ENCODE data around the gene TLX2.

Gene TLX2

GRCh38 chr2:74529357-74530238 lies 15.3 kb downstream of the TLX2 start, which contains the start of the genes AUP1 and HTRA2:
Gene AUP1 (minus strand): TSS chr2:74529706. CDS start chr2:74529629, 77 bp downstream.
Gene HTRA2 (plus strand): TSS chr2:74529933. CDS start chr2:74530007, 74 bp downstream.
- DNase-seq = peak; percentile 97 to 100 (median 98)
- intact Hi-C loops (cut with DNase I) = loop anchor here (1.0 to 10.0 kb wide), 4 partner anchors 21 to 125 kb away; partner anchors contain the start of genes SEMA4F and TTC31

DNA sequence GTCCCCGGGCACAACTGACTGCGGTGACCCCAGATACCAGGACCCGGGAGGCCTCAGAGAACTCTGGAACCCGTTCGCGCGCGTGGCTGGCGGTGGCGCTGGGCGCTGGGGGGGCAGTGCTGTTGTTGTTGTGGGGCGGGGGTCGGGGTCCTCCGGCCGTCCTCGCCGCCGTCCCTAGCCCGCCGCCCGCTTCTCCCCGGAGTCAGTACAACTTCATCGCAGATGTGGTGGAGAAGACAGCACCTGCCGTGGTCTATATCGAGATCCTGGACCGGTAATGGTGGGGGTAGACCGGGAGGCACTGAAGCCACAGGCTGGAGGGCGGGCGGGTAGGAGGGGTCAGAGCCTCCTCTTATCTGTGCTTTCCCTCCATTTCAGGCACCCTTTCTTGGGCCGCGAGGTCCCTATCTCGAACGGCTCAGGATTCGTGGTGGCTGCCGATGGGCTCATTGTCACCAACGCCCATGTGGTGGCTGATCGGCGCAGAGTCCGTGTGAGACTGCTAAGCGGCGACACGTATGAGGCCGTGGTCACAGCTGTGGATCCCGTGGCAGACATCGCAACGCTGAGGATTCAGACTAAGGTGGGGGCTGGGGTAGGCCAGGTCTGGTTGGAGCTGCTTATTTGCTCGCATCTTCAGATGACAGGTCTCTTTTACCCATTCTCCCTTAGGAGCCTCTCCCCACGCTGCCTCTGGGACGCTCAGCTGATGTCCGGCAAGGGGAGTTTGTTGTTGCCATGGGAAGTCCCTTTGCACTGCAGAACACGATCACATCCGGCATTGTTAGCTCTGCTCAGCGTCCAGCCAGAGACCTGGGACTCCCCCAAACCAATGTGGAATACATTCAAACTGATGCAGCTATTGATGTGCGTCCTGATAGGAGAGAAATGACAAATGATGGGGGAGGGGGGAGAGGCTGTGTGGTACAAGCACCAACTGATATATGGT lies 16.3 kb downstream of the TLX2 start:
- DNase-seq = peak in 8 of 10 donors; percentile 33 to 93 (median 51)
- intact Hi-C loops (cut with DNase I) = loop anchor here (10.0 kb wide), 1 partner anchor 124 kb away; the partner anchor contains the start of gene SEMA4F

- intact Hi-C loops (cut with DNase I) = loop anchor here (10.0 kb wide), 1 partner anchor 123 kb away; the partner anchor contains the start of gene SEMA4F
- peak in 1 of 10 donors; percentile 40 for DNase-seq
These were observed 17.4 kb downstream of the TLX2 start for GRCh38 chr2:74531666-74532065.

DNA sequence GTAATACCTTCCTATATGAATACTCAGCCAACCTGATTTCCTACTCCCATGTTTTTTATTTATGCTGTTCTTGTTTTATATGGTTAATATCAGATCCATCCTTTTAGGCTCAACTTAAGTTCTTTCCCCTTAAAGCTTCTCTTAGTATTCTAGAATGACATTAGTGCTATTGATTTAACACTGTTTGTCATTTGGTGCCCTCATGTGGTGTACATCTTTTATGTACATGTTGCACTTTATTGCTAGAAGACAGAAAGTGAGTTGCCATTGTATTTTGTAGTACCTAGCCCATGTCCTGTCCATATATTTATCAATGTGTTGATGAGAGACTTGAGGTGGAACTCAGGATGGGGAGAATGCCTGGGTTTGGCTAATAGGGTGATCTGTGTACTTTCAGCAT lies 18.0 kb downstream of the TLX2 start:
- no peak for DNase-seq
- intact Hi-C loops (cut with DNase I) = loop anchor here (10.0 kb wide), 1 partner anchor 123 kb away; the partner anchor contains the start of gene SEMA4F

DNA sequence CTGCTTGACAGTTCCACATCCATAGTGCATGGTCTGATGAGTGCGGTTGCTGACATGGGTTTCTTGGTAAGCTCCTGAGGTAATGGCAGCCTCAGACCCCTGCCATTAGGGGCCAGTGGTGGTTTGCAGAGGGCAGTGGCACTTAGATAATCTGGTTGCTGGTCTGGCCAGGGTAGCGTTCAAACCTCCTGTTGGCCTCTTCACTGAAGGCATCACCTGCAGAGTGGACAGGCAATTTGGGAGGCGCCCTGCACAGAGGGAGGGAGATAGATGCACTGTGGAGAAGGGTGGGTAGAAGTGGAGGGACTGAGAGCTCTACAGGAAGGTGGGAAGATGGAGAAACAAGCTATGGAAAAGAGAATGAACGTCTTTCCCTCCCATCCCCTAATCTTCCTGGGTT lies 19.2 kb downstream of the TLX2 start:
- peak in 1 of 10 donors; percentile 51 for DNase-seq
- intact Hi-C loops (cut with DNase I) = loop anchor here (10.0 kb wide), 1 partner anchor 121 kb away; the partner anchor contains the start of gene SEMA4F

GRCh38 chr2:74534411-74534810 lies 20.2 kb downstream of the TLX2 start:
- intact Hi-C loops (cut with DNase I) = loop anchor here (10.0 kb wide), 1 partner anchor 120 kb away; the partner anchor contains the start of gene SEMA4F
- peak in 1 of 10 donors; percentile 63 for DNase-seq

GRCh38 chr2:74535440-74535965 lies 21.3 kb downstream of the TLX2 start:
- peak in 1 of 10 donors; percentile 66 for DNase-seq
- intact Hi-C loops (cut with DNase I) = loop anchor here (10.0 kb wide), 1 partner anchor 119 kb away; the partner anchor contains the start of gene SEMA4F

DNA sequence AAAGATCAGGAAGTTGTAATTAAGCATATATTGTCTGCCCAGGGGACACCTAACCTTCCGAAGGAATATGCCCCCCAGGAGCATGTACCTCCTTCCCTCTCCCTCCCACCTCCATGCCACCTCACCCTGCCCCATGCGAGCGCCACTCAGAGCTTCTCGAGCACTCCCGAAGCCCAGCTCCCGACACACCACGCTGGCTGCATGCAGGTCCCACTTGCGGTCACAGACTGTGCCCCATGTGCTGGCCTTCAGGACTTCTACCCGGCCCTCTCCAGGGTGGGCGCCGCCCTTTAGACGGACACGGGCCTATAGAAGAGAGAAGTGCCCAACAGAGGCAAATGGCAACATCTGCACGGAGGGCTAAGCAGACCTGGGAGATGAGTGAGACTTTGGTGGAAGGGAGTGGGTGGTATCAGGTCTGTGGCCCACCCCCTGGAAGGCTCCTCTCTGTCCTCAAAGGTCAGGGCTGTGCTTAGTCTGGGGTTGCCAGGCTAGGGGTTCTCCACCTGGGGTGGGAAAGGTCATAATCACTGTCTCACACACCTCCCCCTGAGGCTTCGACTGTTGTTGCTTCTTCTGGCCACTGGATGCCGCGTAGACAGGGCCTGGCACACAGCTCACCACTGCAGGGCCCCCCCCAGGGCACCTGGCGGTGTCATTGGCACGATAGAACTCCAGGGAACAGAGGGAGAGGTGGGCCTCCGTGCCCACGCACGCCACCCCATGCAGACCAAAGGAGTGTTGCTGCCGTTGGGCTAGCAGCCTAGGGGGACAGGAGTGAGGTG lies 22.1 kb downstream of the TLX2 start:
- DNase-seq = peak in 1 of 10 donors; percentile 70
- intact Hi-C loops (cut with DNase I) = loop anchor here (10.0 kb wide), 1 partner anchor 118 kb away; the partner anchor contains the start of gene SEMA4F

- intact Hi-C loops (cut with DNase I) = loop anchor here (10.0 kb wide), 1 partner anchor 118 kb away; the partner anchor contains the start of gene SEMA4F
- no peak for DNase-seq
These were observed 22.9 kb downstream of the TLX2 start for GRCh38 chr2:74537140-74537539.

GRCh38 chr2:74538881-74539339 lies 24.7 kb downstream of the TLX2 start:
- intact Hi-C loops (cut with DNase I) = loop anchor here (10.0 kb wide), 1 partner anchor 116 kb away; the partner anchor contains the start of gene SEMA4F
- peak in 1 of 10 donors; percentile 66 for DNase-seq

DNA sequence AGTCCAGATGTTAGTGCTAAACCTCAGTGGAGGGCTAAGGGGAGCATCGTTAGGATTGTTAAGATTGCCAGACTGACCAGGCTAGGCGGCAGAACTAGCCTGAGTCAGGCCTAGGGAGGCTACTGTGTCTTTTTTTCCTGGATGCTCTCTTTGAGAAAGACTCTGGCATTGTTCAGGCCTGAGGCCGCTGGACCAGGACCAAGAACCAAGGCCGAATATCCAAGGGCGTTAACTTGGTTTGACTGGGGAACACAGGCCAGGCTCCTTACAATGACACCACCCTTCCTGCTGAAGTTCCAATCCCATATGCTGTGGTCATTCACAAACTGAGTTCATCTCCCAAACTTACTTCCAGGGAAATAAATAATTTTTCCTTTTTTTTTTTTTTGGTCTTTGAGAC lies 26.0 kb downstream of the TLX2 start:
- intact Hi-C loops (cut with DNase I) = no loop called here
- DNase-seq = no peak

DNA sequence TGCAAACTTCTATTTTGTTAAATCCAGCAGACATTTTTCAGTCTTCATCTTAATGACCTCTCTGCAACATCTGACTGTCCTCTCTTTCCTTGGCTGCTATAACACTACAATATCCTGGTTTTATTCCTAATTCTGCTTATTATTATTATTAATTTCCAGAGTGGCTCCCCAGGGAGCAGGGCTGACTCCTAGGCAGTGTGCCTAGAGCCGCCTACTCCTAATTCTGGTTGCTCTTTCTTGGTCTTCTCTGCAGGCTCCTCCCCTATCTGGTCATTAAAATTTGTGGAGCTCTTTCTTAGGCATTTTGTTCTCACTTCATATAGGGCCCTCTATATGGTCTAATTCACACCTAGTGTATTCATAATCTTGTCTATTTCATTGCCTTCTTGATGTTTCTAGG lies 28.7 kb downstream of the TLX2 start:
- intact Hi-C loops (cut with DNase I) = no loop called here
- DNase-seq = no peak

- intact Hi-C loops (cut with DNase I) = no loop called here
- no peak for DNase-seq
These were observed 30.4 kb downstream of the TLX2 start for GRCh38 chr2:74544634-74545033.

- no peak for DNase-seq
- intact Hi-C loops (cut with DNase I) = no loop called here
These were observed 31.8 kb downstream of the TLX2 start for GRCh38 chr2:74546004-74546403.

GRCh38 chr2:74548285-74548899 lies 34.1 kb downstream of the TLX2 start:
- intact Hi-C loops (cut with DNase I) = no loop called here
- DNase-seq = no peak

DNA sequence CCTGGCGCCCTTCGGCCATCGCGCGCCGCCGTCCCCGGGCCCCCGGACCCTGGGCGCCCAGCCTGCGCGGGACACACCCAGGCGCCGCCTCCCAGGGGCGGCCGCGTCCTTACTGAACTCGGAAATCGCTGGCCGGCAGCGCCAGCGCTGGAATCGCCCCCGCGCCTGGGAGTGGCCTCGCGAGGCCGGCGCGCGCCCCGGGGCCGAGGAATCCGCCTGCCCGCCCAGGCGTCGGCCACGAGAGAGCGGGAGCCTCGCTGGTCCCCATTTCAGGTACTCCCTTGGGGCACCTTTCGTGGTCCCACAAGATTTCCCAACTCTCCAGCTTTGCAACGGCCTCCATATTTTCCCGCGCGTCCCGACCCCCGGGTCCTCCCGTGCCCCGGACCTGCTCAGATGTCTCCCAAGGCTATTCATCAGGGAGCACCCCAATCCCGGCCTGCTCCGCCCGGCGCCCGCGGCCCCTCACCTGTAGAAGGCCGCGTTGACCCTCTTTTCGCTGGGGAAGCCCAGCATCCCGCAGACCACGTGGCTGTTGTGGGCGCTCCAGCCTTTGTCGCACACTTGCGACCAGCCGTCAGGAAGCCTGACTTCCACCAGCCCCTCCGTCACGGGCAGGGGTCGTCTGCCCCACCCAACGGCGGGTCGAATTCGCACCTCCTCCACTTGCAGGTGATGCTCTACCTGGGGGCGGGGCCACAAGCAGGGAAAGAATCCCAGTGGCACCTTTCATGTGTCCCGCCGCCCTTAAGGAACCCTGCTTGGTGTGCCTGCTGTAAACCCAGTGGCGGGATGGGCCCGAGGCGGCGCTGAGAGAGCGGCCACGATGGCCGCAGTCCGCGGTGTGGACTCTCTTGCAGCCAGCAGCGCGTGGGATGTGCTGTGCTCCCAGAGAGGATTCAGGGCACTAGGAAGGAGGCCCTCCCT lies 34.9 kb downstream of the TLX2 start:
- intact Hi-C loops (cut with DNase I) = no loop called here
- DNase-seq = peak in 3 of 10 donors; percentile 22 to 88 (median 38)

GRCh38 chr2:74550231-74550630 lies 36.0 kb downstream of the TLX2 start:
- DNase-seq = no peak
- intact Hi-C loops (cut with DNase I) = no loop called here
